GM18502 (cell line): ENCODE measurements around the gene BPIFB1.

Experiments
- ATAC-seq: cut with Tn5 transposase; IDR thresholded peaks from one replicate; pipeline ENCODE4 v1.9.1; 2021; ENCODE audit warnings: mild to moderate bottlenecking; ENCODE audit not compliant: unreplicated experiment, poor library complexity

Gene BPIFB1, protein sequence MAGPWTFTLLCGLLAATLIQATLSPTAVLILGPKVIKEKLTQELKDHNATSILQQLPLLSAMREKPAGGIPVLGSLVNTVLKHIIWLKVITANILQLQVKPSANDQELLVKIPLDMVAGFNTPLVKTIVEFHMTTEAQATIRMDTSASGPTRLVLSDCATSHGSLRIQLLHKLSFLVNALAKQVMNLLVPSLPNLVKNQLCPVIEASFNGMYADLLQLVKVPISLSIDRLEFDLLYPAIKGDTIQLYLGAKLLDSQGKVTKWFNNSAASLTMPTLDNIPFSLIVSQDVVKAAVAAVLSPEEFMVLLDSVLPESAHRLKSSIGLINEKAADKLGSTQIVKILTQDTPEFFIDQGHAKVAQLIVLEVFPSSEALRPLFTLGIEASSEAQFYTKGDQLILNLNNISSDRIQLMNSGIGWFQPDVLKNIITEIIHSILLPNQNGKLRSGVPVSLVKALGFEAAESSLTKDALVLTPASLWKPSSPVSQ

GRCh38 chr20:33282991-33283555 lies at the start of gene BPIFB1:
Gene BPIFB1 (plus strand): TSS chr20:33283214. CDS start chr20:33286074, 2,860 bp downstream.
- ATAC-seq = no peak

DNA sequence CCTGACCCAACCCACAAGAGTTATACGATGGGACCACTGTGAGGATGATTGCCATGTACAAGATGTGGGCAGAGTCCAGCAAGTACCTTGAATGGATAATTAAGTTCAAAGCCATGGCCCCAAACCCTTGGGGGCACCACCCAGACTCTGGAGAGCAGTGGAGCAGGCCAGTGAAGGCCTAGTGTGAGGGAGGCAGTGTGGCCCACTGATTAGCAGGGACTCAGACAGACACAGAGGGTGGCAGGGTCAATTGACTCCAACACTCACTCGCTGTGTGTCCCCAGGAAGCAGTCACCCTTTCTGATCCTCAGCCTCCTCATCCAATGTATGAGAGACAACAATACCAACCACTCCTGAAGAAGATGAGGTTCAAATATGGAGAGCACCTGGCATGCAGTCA lies 49.0 kb upstream of the BPIFB1 start:
- ATAC-seq = no peak

- ATAC-seq = no peak
Measured at GRCh38 chr20:33235696-33236095, 47.3 kb upstream of the BPIFB1 start, which contains the start of gene BPIFA1. Gene BPIFA1 (plus strand): TSS chr20:33235996. CDS start chr20:33237712, 1,716 bp downstream.

GRCh38 chr20:33236351-33236750 lies 46.7 kb upstream of the BPIFB1 start:
- no peak for ATAC-seq

- ATAC-seq = no peak
Measured at GRCh38 chr20:33237989-33238388, 45.0 kb upstream of the BPIFB1 start.

GRCh38 chr20:33239418-33239817 lies 43.6 kb upstream of the BPIFB1 start:
- no peak for ATAC-seq

DNA sequence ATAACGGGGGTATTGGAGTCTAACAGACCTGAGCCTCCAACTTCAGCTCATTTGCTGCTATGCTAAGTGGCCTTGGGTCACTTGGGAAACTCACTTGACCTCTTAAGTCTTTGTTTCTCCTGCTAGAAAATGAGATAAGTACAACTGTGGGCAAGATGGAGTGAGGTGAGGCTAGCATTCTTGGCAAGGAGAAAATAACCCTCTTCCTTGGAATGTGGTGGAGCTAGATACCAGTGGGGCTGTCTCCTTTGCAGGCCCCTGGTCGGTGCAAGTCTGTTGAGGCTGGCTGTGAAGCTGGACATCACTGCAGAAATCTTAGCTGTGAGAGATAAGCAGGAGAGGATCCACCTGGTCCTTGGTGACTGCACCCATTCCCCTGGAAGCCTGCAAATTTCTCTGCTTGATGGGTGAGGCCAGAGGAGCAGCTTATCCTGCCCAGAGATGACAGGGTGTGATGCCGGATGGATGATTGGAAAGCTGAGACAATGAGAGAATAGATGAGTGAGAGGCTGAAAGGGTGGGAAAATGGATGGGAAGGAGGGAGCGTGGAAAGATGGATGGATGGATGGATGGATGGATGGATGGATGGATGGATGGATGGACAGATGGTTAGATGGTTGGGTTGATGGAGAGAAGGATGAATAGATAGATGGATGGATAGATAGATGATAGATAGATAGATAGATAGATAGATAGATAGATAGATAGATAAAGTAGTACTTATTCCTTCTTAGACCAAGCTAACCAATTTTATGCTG lies 42.9 kb upstream of the BPIFB1 start:
- ATAC-seq = no peak

DNA sequence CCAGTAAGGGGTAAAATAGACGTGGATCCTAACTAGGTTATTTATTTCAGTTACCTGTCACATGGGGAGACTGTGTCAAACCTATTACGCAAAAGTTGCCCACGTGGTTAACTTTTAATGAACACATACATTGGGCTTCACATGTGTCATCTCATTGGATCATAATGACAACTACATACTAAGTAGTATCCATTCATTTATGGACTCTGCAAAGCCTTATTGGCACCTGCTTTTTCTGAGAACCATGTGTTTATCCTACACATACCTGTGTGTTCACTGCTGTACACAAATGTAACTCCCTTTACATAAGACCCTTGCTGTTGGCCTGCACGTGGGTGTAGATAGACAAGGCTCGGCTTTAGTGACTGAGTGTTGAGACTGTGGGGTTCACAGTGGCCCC lies 42.1 kb upstream of the BPIFB1 start:
- no peak for ATAC-seq

DNA sequence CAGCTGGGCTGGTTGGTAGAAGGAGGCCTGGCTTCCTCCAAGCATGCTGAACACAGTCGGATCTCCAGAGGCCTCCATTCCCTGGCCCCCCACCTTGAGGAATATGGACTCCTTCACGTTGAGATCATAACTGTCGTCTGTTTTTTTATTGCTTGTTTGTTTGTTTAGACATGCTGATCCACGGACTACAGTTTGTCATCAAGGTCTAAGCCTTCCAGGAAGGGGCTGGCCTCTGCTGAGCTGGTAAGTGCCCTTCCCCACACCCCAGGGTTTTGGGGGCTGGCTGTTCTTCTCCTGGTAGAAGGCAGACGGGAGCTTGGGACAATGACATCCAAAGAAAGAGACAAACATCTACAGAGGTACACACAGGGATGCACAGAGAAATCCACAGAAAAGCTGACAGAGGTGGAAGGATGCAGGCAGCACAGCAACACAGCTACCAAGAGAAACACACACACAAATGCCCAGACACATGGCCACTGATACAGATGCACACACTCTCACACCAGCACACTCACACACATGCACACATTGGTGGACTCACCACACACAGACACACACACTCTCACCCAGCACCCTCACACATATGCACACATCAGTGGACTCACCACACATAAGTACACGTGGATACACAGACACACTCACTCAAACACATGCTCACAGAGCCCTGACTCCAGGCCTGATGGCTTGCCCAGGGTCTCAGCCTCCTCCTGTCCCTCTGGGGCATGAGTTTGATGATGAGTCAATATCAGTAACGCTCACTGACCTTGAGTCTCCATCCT lies 40.5 kb upstream of the BPIFB1 start:
- no peak for ATAC-seq

- no peak for ATAC-seq
Measured at GRCh38 chr20:33246077-33246476, 36.9 kb upstream of the BPIFB1 start.

DNA sequence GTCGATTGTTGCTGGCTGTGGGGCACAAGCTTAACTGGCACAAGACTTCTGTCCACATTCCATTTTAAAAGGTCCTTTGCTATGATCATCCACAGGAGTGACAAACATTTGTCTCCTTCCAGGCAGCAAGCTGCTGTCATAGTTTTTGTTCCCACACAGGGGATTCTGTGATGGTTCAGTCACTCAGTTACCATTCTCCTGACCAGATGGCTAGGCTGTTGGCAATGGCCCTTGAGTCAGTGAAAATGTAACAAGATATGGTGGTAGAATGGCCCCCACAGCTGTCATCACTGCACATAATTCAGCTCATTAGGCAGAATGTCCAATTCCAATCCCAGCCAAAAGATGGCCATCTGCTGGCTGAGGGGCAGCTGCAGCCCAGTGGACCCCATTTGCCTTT lies 33.6 kb upstream of the BPIFB1 start:
- no peak for ATAC-seq

GRCh38 chr20:33250666-33251065 lies 32.3 kb upstream of the BPIFB1 start:
- ATAC-seq = no peak

DNA sequence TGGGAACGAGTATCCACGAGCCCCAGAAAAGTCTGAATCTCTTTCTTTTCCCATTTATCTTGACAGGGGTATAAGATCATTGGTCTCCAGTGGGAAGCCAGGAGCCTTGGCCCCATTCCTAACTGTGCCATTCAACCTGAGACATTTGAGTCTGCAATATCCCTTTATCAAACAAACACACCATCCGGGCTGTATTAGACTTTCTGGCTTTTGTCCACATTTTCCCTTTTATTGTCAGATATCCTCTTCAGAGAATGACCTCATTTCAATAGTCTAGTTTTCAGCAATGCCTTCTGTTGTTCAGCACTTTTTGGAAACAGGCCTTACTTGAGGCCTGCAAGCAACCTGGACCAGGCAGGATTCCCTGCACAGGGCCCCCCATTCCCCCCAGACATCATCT lies 31.5 kb upstream of the BPIFB1 start:
- ATAC-seq = no peak

GRCh38 chr20:33252460-33252859 lies 30.6 kb upstream of the BPIFB1 start:
- no peak for ATAC-seq

- no peak for ATAC-seq
Measured at GRCh38 chr20:33255005-33255404, 28.0 kb upstream of the BPIFB1 start.

DNA sequence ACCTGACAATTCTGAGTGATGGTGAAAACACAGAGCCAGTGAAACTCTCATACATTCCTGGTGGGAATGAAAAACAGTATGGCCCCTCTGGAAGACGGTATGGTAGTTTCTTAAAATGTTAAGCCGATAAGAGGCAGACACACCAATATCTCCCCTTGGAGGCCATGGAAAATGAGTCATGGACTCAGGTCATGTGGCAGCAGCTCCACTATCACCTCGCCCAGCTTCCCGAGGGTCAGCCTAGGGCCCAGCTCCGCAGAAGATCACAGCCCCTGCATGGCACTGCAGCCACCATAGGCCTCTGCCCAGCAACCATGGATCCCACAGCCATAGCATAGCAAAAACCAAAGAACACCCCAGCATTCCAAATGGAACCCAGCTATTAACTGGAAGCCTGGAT lies 25.8 kb upstream of the BPIFB1 start:
- ATAC-seq = no peak

DNA sequence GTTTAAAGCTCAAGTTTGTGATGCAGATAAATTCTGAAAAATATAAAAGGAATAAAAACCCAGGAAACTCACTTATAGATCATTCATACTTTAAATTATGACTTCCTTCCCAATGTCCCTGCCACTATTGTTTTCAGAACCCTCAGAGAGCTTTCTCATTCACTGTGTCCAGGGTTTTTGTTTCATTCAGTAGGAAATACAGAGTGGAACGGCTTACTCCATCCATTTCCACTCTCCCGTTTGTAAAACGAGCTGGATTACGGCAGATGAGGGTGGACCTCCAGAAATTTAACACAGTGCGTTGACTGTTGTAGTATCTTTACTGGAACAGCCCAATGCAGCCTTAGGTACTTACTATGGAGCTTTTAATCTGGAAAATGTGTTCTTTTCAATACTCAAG lies 23.6 kb upstream of the BPIFB1 start:
- no peak for ATAC-seq

- ATAC-seq = no peak
Measured at GRCh38 chr20:33261465-33261864, 21.5 kb upstream of the BPIFB1 start.

DNA sequence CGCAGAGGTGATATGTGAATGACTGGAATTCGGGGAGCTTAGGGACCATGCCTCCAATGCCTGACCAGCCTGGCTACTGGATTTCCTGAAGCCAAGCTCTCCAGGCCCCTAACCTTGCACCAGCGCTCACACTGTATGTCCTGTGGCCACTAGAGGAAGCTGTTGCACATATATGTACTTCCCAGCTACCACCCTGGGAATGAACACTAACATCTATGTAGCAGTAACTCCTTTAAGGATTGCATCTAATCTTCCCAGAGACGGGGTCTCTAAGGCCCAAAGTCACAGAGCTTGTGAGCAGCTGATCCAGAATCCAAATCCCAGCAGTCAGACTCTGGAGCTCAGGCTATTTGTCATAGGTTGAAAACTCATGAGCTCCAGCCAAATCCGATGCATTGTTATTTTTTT lies 20.4 kb upstream of the BPIFB1 start:
- ATAC-seq = no peak

GRCh38 chr20:33263784-33264183 lies 19.2 kb upstream of the BPIFB1 start:
- no peak for ATAC-seq
